NCI-H1092 (cell line): ENCODE measurements around the gene SLC22A15.
"Not testable (repeated sequence)": the region's sequence is repeated elsewhere in the genome, so short reads cannot be mapped to it uniquely, and the experiment has no call there.

ENCODE experiments used
- DNase-seq: peaks from one replicate; lab custom pipeline; 2025; lab: John Stamatoyannopoulos, UW

Gene SLC22A15

DNA sequence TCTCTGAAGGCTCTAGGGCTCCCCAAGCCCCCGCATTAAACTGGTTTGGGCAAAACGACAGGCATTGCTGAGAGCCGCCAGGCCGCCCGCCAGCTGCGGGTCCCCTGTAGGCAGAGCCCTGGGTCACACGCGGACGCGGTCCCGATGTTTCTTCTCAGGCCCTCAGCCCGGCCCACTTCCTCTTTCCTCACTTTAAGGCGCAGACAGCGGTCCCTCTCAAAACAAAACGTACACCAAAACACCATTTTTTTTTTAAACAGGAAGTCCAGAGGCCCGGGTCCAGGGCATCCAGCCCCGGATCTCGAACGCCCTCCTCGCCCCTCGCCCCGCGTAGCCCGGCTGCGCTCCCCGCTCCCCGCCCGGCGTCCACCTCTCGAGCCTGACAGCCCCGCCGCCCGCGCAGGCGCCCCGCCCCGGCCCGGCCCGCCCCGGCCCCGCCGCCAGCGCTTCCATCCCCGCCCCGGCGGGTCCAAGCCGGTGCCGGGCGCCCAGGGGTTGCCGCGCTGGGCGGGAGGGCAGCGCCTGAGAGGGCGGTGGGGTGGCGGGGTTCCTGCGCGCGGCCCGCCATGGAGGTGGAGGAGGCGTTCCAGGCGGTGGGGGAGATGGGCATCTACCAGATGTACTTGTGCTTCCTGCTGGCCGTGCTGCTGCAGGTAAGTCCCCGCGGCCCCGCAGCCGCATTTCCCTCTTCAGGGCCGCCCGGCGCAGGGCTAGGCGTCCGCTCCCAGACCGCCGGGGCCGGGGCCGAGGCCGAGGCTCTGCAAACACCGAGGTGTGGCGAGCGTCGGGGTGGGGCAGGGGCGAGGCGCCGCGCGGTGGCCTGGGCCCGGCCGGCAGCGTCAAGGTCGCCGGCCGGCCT lies at the start of gene SLC22A15:
Gene SLC22A15, plus strand, starts transcription at position 452 of the 859 bp plus-strand sequence. Its CDS starts 115 bp downstream, at position 567.
- DNase-seq, result no peak

DNA sequence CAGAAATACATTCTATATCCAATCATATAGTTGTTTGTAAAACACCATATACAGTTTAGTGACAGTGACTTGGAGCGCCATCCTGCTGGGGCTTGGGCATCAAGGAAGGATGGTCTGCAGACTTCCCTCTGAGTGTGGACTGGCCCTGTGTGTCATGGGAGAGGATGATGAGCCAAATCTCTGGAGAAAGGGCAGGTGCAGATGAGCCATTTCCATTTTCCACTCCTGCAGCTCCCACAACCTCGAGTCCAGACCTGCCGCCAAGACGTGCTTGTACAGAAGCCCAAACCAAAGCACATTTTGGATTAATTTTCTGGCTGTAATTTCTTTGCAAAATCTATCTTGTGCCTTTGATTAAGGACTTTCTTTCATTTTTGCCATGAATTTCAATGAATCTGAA lies 48.3 kb upstream of the SLC22A15 start:
- no peak for DNase-seq

DNA sequence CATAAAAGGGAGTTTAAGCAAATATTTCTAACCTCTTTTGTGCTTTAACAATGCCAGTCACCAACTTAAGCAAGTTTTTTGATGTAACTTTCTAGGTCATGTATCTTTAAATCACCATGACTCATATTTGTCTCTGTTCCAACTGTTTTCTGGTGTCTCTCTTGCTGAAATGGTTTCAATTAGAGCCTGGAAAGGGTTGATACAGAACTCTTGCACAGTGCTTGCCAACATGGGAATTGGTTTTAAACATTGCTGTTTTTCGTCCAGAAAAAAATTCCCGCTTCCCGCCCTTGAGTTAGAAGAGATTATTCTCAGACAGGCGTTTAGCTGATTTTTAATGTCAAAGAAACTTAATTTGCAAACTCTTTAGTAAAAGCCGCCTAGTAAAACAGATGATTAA lies 46.4 kb upstream of the SLC22A15 start:
- no peak for DNase-seq

DNA sequence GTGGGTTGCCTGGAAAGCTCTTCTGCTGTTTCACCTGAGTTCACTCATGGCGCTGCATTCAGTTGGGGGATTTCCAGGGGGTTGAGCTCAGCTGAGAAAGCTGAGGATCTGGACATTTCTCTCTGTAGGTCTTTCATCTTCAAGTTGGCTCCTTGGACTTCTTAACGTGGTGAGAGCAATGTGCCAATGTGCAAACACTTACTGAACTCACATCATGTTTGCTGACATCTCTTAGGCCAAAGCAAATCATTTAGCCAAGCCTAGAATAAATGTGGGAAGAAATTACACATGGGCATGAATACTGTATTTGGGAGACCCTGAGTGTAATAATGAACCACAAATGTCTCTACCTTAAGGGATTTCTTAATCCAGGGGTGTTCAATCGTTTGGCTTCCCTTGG lies 42.7 kb upstream of the SLC22A15 start:
- no peak for DNase-seq

DNA sequence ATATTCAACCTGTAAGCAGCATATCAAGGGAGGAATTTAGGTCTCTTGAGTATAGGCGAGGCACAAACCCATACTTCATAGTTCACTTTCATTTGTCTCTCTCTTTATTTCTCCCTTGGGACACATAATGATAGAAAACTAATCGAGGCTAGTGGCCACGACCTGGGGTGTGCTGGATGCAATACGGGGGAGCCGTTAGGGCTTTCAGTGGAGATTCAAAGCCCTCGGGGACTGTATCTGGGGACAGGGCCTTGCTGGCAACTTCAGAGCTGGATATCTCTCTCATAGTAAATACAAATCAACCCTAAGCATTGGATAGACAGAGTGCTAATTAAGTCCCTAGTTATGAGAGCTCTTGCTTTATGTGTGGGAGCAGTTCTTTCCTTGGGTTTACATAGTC lies 36.9 kb upstream of the SLC22A15 start:
- no peak for DNase-seq

DNA sequence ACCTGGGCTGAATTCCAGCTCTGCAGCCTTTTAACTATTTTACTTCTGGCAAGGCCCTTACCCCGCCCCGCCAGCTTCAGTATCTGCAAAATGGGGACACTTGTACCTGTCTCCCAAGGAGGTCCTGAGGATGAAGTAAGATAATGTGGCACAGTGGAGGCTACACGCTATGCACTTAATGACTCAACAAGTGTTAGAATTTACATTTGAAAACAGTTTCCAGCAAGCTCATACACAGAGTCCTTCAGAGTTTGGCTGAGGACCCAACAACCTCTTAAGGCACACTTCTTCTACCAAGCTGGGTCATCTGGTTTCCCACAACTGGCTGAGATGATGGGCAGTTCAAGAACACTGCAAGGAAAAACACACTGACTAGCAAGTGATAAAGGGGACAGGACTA lies 30.2 kb upstream of the SLC22A15 start:
- no peak for DNase-seq

DNA sequence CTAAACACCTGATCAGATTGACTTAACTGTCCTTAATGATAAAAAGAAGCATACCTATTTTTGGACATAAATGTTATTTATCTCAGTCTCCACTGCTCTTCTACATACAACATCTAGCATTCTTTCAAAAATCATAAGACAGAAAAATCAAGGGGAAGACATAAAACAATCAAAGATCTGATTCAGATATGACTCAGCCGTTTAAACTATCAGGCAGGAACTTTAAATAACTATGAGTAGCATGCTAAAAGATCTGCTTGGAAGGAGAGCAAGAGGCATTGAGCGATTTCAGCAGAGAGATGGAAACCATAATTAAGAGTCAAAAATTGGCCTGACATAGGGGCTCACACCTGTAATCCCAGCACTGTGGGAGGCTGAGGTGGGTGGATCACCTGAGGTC lies 27.2 kb upstream of the SLC22A15 start:
- no peak for DNase-seq

DNA sequence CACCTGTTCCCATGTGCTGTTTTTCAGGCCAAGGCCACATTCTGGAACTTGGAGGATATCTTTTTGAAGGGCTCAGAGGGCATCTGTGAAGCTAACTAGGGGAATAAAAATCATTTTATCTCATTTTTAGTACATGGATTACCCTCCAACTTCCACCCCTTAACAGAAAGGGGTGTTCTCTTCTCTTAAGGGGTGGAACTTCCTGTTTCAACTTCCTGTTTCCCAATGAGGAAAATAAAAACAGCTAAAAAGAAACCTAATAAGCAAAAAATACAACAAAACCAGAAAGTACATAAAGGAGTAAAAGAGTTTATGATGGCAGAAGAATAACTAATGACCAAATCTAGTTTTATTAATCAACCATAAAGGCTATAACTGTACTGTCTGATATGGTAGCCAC lies 24.8 kb upstream of the SLC22A15 start:
- DNase-seq, result no peak

DNA sequence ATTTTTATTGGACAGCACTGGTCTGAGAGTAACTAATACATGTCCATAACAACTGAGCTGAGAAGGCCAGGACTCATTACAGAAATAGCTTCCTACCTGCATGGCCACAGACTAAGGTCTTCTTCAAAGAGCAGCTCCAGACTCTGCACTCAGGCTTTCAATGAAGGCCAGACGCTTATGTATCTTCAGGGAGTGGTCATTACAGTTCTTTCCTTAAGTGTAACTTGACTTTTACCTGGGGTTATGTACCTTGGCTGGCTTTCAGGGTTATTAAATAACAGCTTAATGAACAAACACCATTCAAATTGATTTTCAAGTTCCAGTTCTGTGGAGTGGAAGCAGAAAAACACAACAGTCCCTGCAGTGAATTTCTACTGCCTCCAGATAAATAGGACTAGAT lies 23.8 kb upstream of the SLC22A15 start:
- DNase-seq, result no peak

DNA sequence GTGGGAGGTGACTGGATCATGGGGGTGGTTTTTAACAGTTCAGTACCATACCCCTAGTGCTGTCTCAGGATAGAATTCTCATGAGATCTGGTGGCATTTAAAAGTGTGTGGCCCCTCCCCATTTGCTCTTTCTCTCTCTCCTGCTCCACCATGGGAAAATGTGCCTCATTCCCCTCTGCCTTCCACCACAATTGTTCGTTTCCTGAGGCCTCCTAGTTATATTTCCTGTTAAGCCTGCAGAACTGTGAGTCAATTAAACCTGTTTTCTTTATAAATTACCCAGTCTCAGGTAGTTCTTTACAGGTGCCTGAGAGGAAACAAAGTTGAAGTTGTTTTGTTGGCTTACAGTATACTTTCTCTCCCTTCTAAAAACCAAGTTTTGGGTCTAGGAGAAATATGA lies 23.1 kb upstream of the SLC22A15 start:
- DNase-seq, result no peak

DNA sequence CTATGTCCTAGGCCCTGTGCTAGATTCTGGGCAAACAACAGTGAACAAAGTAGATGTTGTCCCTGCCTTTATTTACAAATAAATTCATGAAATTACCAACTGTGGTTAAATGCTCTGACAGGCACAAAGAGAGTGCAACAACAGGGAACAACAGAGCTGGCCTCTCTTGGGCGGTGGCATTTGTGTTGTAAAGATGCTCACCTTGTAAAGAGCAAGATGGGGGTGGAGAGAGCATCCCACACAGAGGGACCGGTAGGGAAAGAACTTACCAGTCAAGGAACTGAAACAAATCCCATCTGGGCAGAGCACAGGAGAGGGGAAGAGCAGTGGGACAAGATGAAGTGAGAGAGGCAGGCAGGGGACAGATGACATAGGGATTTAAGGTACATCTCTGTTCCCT lies 21.6 kb upstream of the SLC22A15 start:
- DNase-seq, result no peak

DNA sequence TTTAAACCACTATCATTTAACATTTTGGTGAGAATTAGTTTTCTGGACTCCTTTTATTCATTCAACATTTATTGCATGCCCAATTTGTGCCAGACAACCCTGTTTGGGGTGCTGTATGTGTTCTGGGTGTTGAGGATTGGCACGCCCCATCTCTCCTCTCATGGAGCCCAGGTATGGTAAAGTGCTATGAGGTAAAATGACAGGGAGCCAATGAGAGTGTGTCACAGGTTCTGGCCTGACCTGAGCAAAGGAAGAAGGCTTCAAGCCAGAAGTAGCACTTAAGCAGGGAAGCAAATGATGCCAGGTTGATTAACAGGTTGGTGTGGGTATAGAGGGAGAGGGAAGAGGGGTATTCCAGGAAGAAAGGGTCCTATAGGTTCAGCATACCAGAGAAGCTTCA lies 21.1 kb upstream of the SLC22A15 start:
- DNase-seq, result no peak

DNA sequence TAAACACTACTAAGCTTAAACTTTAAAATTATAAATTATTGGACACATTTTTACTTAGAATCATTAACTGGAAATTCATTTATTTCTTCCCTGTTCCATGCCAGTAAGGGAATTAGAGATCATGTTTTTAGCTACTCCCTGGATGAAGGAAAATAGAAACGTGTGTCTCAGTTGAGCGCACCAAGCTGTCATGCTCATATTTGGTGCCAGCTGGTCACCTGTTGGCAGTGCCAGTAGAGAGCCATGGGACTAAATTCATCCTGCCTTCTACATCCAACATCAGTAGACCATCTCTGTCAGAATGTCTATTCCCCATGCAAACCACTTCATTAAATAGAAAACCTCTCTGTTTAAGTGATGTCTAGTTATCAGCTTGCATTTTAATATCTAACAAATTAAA lies 17.4 kb upstream of the SLC22A15 start:
- no peak for DNase-seq

DNA sequence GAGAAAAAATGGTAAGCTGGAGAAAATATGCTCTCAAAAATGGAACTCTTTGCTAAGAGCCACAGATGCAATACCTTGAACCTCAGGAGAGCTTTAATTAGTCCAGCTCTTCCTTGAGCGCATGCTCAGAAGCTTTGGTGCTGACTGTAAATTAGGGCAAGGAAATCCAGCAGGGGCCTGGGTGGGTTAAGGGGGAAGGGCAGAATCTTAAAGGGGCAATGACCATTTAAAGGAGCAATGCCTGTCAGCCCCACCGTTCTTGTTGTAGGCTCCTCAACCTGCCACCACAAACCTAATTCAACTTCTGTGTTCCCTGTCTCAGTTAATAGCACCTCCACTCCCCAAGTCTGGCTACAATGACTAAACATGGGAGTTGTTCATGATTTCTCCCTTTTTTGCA lies 6.8 kb upstream of the SLC22A15 start:
- no peak for DNase-seq

DNA sequence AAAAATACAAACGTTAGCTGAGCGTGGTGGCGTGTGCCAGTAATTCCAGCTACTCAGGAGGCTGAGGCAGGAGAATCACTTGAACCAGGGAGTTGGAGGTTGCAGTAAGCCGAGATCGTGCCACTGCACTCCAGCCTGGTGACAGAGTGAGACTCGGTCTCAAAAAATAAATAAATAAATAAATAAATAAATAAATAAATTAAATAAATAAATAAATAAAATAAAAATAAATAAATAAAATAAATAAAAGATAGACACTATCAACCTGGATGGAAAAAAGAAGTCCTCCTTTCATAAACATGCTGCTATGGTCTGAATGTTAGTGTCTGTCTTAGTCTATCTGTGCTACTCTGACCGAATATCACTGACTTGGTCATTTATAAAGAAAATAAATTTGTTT lies 4.5 kb upstream of the SLC22A15 start:
- not testable (repeated sequence) for DNase-seq

DNA sequence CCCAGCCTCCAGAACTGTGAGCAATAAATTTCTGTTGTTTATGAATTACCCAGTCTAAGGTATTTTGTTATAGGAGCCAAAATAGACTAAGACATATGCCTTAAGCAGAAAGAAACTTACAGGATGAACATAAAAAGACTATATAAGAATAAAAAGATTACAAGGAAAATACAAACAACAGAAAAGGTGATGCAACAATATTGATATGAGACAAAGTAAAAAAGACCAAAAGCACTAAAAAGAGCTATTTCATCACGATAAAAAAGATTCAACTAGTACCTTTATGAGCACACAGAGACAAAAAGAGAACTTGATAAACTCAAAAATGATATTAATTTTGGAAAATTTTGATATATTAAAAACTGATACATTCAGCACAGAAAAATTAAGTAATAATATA lies 3.2 kb upstream of the SLC22A15 start:
- no peak for DNase-seq

DNA sequence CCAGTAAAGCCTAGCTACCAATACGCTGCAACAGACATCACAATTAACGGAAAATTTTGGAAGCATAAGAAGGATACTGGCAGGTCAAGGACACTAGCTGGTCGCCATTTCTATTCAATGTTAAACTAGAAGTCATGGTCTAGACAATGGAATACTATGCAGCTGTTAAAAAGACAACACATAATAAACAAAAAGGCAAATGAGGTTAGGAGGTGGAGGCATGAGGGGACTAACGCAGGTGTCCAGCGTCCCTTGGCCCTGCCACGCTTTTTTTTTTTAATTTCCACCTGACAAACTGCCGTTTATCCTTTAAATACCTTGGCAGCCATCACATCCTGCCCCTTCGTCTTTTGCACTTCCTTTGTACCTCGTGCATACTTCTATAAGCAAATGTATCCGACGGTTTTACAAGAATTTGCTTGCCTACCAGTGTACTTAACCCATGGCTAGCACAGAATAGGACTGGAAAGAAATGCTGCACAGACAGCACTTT lies 698 bp upstream of the SLC22A15 start:
- no peak for DNase-seq

DNA sequence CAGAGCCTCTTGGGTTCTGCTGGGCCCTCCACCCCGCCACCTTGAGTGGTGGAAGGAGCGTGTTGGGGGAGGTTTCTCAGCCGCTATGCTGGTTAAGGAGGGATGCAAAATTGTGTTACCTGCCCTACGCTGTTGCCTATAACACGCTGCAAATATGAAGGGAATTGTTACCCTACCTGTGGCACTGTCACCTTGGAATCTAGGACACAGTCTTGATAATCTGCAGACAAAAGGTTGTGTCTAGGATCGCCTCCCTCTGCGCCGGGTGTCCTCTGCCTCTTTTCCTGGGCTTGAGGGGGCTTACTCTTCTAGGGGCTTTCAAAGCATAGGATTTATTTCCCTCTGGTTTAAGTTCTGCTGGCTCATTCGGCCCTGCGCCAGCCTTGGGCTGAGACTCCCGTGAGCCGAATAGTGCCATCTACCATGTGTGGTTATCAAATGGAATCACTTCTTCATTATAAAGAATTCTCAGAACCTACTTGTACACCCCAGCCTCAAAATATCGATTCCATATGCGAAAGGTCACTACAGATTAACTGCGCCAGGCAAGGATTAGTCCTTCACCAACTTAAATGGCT lies 697 bp downstream of the SLC22A15 start:
- DNase-seq, result no peak

DNA sequence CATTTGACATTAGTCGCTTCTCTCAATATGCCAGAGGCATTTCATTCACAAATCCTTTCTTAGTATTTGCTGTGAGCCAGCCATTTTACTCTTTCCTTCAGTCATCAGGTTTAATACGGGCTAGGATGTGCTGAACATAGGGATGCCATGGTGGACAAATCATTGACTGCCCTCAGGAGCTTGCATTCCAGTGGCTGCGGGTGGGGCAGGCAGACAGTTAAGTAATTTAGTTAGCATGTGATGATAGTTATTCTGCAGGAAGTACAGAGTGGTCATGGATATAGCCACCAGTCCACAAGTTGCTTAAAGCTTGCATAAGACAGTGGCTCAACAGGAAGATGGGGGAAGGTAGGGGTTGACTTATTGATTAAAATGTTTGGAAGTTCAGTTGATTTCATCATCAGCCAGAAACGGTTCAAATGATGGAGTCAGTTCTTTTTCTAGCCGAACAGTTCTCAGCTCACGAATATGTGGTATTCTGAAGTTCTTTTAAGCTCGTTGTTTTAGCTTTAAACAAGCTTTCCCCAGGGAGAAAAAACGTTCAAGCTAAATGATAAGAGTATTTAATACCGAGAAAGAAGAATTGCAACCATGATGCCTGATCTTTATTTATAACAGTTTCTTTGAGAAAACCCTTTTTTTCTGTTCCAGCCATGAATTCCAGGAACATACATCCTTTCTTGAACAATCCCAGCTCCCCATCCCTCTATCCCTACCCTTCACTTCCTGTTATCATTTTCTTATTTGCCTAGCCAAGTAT lies 1.4 kb downstream of the SLC22A15 start:
- no peak for DNase-seq

DNA sequence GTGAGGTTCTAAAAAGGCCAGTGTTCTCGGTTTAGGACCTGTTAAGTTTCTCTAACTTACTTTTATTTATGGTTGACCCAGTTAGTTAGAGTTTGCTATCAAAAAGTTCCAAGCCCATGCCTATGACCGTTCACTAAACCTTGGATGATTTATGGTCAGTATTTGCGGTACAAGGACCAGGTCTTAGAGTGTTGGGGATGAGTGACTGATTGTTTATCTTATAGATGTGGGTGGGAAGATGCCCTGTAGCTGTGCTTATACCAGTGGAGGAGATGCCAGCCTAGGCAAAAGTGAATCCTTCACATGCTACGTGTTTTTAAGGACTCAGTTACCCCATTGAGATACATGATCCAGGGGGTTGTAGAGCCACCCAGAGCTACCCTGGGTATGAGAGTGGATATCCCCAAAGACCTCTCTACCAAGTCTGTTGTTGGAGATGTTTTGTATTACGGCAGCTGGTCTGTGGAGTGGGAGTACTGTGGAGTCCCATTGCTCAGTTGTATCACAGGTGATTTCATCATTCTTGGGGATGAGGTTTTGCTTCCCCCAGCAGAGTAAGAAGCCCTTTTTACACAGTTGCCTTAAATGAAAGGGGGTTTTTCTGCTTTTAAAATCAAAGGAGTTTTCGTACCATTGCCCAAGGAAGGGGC lies 2.1 kb downstream of the SLC22A15 start:
- no peak for DNase-seq

DNA sequence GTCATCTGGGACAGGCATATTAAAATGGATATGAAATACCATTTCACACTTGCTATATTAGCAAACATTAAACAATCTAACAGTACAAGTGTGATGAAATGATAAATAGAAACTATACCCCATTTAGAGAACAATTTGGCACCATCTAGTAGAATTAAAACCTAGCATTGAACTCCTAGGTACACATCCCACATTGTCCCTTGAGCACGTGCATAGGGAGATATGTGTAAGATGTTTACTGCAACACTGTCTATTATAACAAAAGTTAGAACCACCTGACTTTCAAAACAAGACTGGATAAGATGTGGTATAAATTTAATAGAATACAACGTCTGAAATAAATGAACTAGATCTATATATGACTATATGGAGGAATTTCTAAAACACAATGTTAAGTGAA lies 3.8 kb downstream of the SLC22A15 start:
- no peak for DNase-seq
